RWPE2 (cell line): ENCODE data around the gene GLTP.

ENCODE experiments used
- ATAC-seq: fragments of 200-7000 bp; cut with Tn5 transposase; 3 replicates; pipeline ENCODE4 v1.9.1; 2021; ENCODE audit warnings: low read depth
- DNase-seq: peaks from one replicate; pipeline ENCODE4 v3.0.0-alpha.2; 2020; ENCODE audit warnings: low spot score
- H3K27ac ChIP-seq: fragments of 450-650 bp; 2 replicates; pipeline ENCODE4 v1.5.1; 2017; ENCODE audit warnings: mild to moderate bottlenecking; ENCODE audit not compliant: poor library complexity, severe bottlenecking
- H3K27me3 ChIP-seq: fragments of 250-450 bp; sonication (Bioruptor Pico); 2 replicates; pipeline ENCODE4 v1.5.1; 2021; ENCODE audit warnings: mild to moderate bottlenecking, moderate library complexity; ENCODE audit not compliant: insufficient read depth, poor library complexity, severe bottlenecking
- H3K36me3 ChIP-seq: fragments of 250-450 bp; sonication (Bioruptor Pico); 2 replicates; pipeline ENCODE4 v1.5.1; 2020; ENCODE audit warnings: low read depth, mild to moderate bottlenecking, moderate library complexity
- H3K4me1 ChIP-seq: fragments of 250-450 bp; sonication (Bioruptor Pico); 2 replicates; pipeline ENCODE4 v1.5.1; 2021; ENCODE audit warnings: mild to moderate bottlenecking, moderate library complexity; ENCODE audit not compliant: insufficient read depth, poor library complexity, severe bottlenecking
- H3K4me3 ChIP-seq: fragments of 250-450 bp; sonication (Bioruptor Pico); 2 replicates; pipeline ENCODE4 v1.5.1; 2021; ENCODE audit warnings: mild to moderate bottlenecking, moderate library complexity; ENCODE audit not compliant: severe bottlenecking
- H3K9me3 ChIP-seq: fragments of 250-450 bp; sonication (Bioruptor Pico); 2 replicates; pipeline ENCODE4 v1.5.1; 2021; ENCODE audit warnings: mild to moderate bottlenecking, moderate library complexity; ENCODE audit not compliant: severe bottlenecking
- TF ChIP-seq, protein P1 (sequence below): fragments of 450-650 bp; IDR thresholded peaks from one replicate; pipeline ENCODE4 v1.5.1; 2017; ENCODE audit warnings: mild to moderate bottlenecking, moderate library complexity; ENCODE audit not compliant: poor library complexity, severe bottlenecking

The GLTP gene

GRCh38 chr12:109912855-109913321, 32.5 kb upstream of the GLTP start:
- H3K4me3 ChIP-seq = no peak overlapping the region
- TF ChIP-seq, protein P1, sequence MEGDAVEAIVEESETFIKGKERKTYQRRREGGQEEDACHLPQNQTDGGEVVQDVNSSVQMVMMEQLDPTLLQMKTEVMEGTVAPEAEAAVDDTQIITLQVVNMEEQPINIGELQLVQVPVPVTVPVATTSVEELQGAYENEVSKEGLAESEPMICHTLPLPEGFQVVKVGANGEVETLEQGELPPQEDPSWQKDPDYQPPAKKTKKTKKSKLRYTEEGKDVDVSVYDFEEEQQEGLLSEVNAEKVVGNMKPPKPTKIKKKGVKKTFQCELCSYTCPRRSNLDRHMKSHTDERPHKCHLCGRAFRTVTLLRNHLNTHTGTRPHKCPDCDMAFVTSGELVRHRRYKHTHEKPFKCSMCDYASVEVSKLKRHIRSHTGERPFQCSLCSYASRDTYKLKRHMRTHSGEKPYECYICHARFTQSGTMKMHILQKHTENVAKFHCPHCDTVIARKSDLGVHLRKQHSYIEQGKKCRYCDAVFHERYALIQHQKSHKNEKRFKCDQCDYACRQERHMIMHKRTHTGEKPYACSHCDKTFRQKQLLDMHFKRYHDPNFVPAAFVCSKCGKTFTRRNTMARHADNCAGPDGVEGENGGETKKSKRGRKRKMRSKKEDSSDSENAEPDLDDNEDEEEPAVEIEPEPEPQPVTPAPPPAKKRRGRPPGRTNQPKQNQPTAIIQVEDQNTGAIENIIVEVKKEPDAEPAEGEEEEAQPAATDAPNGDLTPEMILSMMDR = no peak
- H3K4me1 ChIP-seq = no peaks in the 10 kb centered on the region
- ATAC-seq = no peak
- no peaks in the 10 kb centered on the region for H3K9me3 ChIP-seq
- H3K27me3 ChIP-seq = no peaks in the 10 kb centered on the region
- H3K27ac ChIP-seq = no peak overlapping the region
- peaks cover 81% of the 10 kb centered on the region for H3K36me3 ChIP-seq
- no peak for DNase-seq

DNA sequence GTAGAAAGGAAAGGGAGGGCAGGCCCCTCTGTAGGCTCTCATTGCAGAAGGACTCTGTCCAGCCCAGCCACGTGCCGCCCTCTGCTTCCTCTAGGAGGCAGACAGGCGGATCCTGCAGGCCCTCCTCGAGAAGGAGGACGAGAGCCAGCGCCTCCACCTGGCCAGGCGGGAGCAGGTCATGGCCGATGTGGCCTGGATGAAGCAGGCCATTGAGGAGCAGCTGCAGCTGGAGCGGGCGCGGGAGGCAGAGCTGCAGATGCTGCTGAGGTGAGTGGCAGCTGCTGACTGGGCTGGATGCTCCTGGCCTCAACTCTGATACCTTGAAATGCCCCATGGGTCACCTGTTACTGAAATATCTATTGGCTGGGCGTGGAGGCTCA, 30.6 kb upstream of the GLTP start:
- TF ChIP-seq, protein P1 = peak; percentile 21
- DNase-seq (no peak), ATAC-seq (peak; percentile 31; the same call in 2 of the 3 replicates)
- Histone ChIP-seq H3K27ac (no peak overlapping the region), H3K36me3 (peaks cover 80% of the 10 kb centered on the region), H3K27me3 (no peaks in the 10 kb centered on the region), H3K4me1 (no peaks in the 10 kb centered on the region), H3K9me3 (no peaks in the 10 kb centered on the region), H3K4me3 (no peak overlapping the region)

GRCh38 chr12:109910254-109910968, 30.1 kb upstream of the GLTP start:
- Histone ChIP-seq H3K27me3 (no peaks in the 10 kb centered on the region), H3K36me3 (peaks cover 81% of the 10 kb centered on the region), H3K9me3 (no peaks in the 10 kb centered on the region), H3K4me1 (no peaks in the 10 kb centered on the region), H3K27ac (no peak overlapping the region), H3K4me3 (no peak overlapping the region)
- no peak for ATAC-seq
- DNase-seq = no peak
- TF ChIP-seq, protein P1 = no peak

GRCh38 chr12:109905301-109905700, 25.0 kb upstream of the GLTP start:
- no peak for ATAC-seq
- H3K4me1 ChIP-seq = peaks cover 2% of the 10 kb centered on the region
- TF ChIP-seq, protein P1 = no peak
- H3K27me3 ChIP-seq = no peaks in the 10 kb centered on the region
- H3K27ac ChIP-seq = no peak overlapping the region
- no peaks in the 10 kb centered on the region for H3K9me3 ChIP-seq
- H3K36me3 ChIP-seq = peaks cover 70% of the 10 kb centered on the region
- H3K4me3 ChIP-seq = no peak overlapping the region
- no peak for DNase-seq

GRCh38 chr12:109902891-109903418, 22.6 kb upstream of the GLTP start:
- H3K27ac ChIP-seq = no peak overlapping the region
- TF ChIP-seq, protein P1 = no peak
- H3K9me3 ChIP-seq = no peaks in the 10 kb centered on the region
- H3K27me3 ChIP-seq = no peaks in the 10 kb centered on the region
- H3K4me3 ChIP-seq = no peak overlapping the region
- H3K4me1 ChIP-seq = peaks cover 12% of the 10 kb centered on the region
- ATAC-seq (no peak), DNase-seq (no peak)
- peaks cover 53% of the 10 kb centered on the region for H3K36me3 ChIP-seq
